Loucy (cell line): Measurements from ENCODE around the gene ENTPD6.

Experiments used
- H2AFZ ChIP-seq: fragments of 200-600 bp; sonication (generic); 2 replicates; pipeline ENCODE4 v1.6.0; 2016; ENCODE audit warnings: antibody characterized with exemption, mild to moderate bottlenecking, low read length, moderate library complexity
- H3F3A ChIP-seq: fragments of 200-600 bp; 2 replicates; pipeline ENCODE4 v1.6.0; 2016; ENCODE audit warnings: antibody characterized with exemption, low read depth, mild to moderate bottlenecking
- H3K27me3 ChIP-seq: fragments of 200-600 bp; sonication (generic); 2 replicates; pipeline ENCODE4 v1.6.1; 2014; ENCODE audit warnings: low read length, mild to moderate bottlenecking; ENCODE audit not compliant: insufficient read depth, poor library complexity, severe bottlenecking
- H3K36me3 ChIP-seq: fragments of 200-600 bp; sonication (generic); 2 replicates; pipeline ENCODE4 v1.6.1; 2016; ENCODE audit warnings: low read length; ENCODE audit not compliant: insufficient read depth
- H3K4me1 ChIP-seq: fragments of 200-600 bp; sonication (generic); 2 replicates; pipeline ENCODE4 v1.5.1; 2014; ENCODE audit warnings: low read length, mild to moderate bottlenecking; ENCODE audit not compliant: insufficient read depth, poor library complexity, severe bottlenecking
- H3K4me2 ChIP-seq: fragments of 200-600 bp; sonication (generic); 2 replicates; pipeline ENCODE4 v1.6.0; 2014; ENCODE audit warnings: antibody characterized with exemption, low read length, low read depth, mild to moderate bottlenecking; ENCODE audit not compliant: poor library complexity, severe bottlenecking
- H3K4me3 ChIP-seq: fragments of 200-600 bp; sonication (generic); 2 replicates; pipeline ENCODE4 v1.5.1; 2014; ENCODE audit warnings: low read length, mild to moderate bottlenecking, mixed read lengths; ENCODE audit not compliant: poor library complexity, severe bottlenecking
- H3K79me2 ChIP-seq: fragments of 200-600 bp; sonication (generic); 2 replicates; pipeline ENCODE4 v1.6.1; 2014; ENCODE audit warnings: low read length; ENCODE audit not compliant: insufficient read depth
- H3K9ac ChIP-seq: fragments of 200-600 bp; sonication (generic); 2 replicates; pipeline ENCODE4 v1.6.0; 2014; ENCODE audit warnings: mild to moderate bottlenecking, low read depth, low read length, moderate library complexity; ENCODE audit not compliant: poor library complexity, severe bottlenecking
- H3K9me2 ChIP-seq: fragments of 200-600 bp; sonication (generic); replicated peaks from 2 replicates; pipeline ENCODE4 v1.6.1; 2016; ENCODE audit warnings: low read depth, low read length, mixed read lengths
- H3K9me3 ChIP-seq: fragments of 200-600 bp; sonication (generic); 2 replicates; pipeline ENCODE4 v1.6.1; 2014; ENCODE audit warnings: mild to moderate bottlenecking, antibody characterized with exemption, low read length, low read depth; ENCODE audit not compliant: insufficient read depth
- H4K20me1 ChIP-seq: fragments of 200-600 bp; sonication (generic); 2 replicates; pipeline ENCODE4 v1.6.0; 2014; ENCODE audit warnings: antibody characterized with exemption, low read length, mild to moderate bottlenecking; ENCODE audit not compliant: insufficient read depth, poor library complexity, severe bottlenecking
- EZH2phosphoT487 ChIP-seq: fragments of 200-600 bp; IDR thresholded peaks from 2 replicates; pipeline ENCODE4 v1.6.1; 2018; ENCODE audit warnings: antibody characterized with exemption, mild to moderate bottlenecking, moderate library complexity, borderline replicate concordance

The ENTPD6 gene

DNA sequence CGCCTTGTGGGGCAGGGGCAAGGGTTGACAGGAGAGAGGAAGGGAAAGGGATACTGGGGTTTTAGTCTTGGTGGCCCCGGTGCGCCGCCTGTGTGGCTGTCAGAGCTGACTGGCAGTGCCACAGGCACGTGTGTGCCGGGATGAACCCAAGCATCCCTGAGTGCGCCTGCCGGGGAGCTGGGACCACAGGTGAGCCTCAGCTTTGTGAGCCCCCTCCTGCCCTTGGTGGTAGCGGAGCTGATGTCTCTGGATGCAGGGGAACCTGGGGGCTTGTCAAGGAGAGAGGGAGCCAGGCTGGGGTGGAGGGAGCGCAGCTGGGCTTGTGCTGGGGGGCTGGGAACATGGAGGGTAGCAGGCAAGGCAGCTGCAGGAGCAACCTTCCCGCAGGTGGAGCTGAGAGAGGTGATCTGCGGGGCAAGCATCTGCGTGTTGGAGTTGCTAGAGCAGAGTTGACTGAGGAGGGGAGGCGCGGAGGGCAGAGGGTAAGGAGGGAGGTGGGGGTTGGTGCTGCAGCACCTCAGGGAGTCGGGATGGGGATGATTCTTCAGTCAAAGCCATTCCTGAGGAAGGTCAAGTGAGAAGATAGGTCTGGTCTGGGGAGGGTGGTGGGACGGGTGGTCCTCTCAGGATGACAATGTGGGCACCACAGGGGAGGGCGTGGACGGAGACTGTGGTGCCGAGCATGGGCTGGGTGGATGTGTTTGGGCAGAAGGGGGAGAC lies 80.5 kb downstream of the ENTPD6 start:
- Histone ChIP-seq H3K4me2 (no peak overlapping the region), H3K9ac (no peak overlapping the region), H2AFZ (no peak overlapping the region), H3K4me3 (no peak overlapping the region), H3K27me3 (no peaks in the 10 kb centered on the region), H3K9me2 (no peaks in the 10 kb centered on the region), H3K79me2 (no peaks in the 10 kb centered on the region), H3F3A (no peaks in the 10 kb centered on the region), H3K9me3 (no peaks in the 10 kb centered on the region), H3K4me1 (no peaks in the 10 kb centered on the region), H4K20me1 (no peaks in the 10 kb centered on the region), H3K36me3 (peaks cover 84% of the 10 kb centered on the region; the same call in 1 of the 2 replicates)
- TF ChIP-seq EZH2phosphoT487, result no peak
